Measurements from ENCODE around the gene TMEM182.

DNA sequence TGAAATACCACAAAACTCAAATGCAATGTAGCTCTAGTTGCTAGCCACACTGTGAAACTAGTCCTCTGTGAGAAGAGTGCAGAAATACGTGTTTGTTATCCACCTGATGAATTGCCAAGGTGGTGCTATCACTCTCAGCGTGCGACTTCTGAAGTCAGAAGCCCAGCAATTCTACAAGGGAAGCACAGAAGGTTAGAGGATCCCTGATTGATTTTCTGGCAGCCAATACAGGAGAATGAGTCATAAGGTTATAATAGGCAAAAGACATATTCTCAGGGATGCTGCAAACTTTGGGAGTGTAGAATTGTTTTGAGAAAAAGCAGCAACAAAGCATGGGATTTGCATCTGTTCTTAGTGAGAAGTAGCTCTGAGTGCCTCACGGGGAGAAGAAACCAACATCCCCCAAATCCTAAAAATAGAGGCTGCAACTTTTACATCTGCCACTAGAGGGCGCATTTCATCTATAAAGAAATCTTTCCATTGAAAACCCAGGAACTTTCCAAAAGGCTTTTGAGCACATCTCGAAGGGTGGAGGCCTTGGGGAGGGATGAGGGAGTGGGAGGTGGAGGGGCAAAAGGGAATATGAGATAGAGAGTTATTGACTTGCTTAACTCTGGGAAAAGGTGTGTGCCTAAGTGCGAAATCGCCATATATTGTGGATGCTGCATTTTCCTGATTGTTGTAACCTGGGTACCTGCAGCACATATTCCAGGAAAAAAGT lies 78.0 kb downstream of the TMEM182 start:
- TF ChIP-seq, protein P1, sequence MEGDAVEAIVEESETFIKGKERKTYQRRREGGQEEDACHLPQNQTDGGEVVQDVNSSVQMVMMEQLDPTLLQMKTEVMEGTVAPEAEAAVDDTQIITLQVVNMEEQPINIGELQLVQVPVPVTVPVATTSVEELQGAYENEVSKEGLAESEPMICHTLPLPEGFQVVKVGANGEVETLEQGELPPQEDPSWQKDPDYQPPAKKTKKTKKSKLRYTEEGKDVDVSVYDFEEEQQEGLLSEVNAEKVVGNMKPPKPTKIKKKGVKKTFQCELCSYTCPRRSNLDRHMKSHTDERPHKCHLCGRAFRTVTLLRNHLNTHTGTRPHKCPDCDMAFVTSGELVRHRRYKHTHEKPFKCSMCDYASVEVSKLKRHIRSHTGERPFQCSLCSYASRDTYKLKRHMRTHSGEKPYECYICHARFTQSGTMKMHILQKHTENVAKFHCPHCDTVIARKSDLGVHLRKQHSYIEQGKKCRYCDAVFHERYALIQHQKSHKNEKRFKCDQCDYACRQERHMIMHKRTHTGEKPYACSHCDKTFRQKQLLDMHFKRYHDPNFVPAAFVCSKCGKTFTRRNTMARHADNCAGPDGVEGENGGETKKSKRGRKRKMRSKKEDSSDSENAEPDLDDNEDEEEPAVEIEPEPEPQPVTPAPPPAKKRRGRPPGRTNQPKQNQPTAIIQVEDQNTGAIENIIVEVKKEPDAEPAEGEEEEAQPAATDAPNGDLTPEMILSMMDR (IDR thresholded peaks at IDR 0.05), result peak; percentile 58 to 94 (median 69)
- no peak for TF ChIP-seq POLR2A (IDR thresholded peaks at IDR 0.05)

All from adrenal gland (tissue), 5 donors.